ENCODE measurements around the gene SLC10A1. TPM values are rescaled to one million over a fixed set of nuclear protein-coding genes. Genes with fewer than 3 reads are reported as not detected.

SLC10A1 gene
- total RNA-seq, 1 donor from 2014 or later = 0.23 TPM

Other genes starting within 250 kb of the SLC10A1 start
- gene CCDC177, start 222.4 kb downstream of the SLC10A1 start, total RNA-seq = not detected
- gene SUSD6, start 185.6 kb downstream of the SLC10A1 start, total RNA-seq = 41.6 TPM
- 377 TPM for gene SRSF5, start 30.1 kb downstream of the SLC10A1 start, total RNA-seq
- 23.3 TPM for gene SMOC1, start 82.2 kb upstream of the SLC10A1 start, total RNA-seq

All from ureter (tissue), 1 donor.